SKM-1 (cell line): Measurements from ENCODE around the gene MORN1.
"Not testable (repeated sequence)": the region's sequence is repeated elsewhere in the genome, so short reads cannot be mapped to it uniquely, and the experiment has no call there.

ENCODE experiments used
- DNase-seq: peaks from one replicate; lab custom pipeline; 2025; ENCODE audit not compliant: unreplicated experiment; lab: John Stamatoyannopoulos, UW

The MORN1 gene

GRCh38 chr1:2341706-2342383, 49.5 kb downstream of the MORN1 start:
- no peak for DNase-seq

DNA sequence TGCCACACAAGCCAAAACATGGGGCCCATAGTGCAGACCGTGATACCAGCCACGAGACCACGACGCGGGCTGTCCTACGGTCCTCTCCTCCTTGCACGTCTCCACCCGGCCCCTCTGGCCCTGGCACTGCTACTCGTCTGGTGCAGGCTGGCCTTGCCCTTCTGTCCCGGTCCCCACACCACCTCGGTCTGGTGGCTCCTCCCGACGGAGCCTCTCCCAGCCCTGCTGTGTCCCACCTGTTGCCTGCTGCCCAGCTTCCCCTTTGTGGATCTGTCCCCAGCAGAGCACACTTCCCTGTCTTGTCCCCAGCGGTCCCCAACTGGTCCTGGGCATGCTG, 50.5 kb downstream of the MORN1 start:
- DNase-seq = no peak

DNA sequence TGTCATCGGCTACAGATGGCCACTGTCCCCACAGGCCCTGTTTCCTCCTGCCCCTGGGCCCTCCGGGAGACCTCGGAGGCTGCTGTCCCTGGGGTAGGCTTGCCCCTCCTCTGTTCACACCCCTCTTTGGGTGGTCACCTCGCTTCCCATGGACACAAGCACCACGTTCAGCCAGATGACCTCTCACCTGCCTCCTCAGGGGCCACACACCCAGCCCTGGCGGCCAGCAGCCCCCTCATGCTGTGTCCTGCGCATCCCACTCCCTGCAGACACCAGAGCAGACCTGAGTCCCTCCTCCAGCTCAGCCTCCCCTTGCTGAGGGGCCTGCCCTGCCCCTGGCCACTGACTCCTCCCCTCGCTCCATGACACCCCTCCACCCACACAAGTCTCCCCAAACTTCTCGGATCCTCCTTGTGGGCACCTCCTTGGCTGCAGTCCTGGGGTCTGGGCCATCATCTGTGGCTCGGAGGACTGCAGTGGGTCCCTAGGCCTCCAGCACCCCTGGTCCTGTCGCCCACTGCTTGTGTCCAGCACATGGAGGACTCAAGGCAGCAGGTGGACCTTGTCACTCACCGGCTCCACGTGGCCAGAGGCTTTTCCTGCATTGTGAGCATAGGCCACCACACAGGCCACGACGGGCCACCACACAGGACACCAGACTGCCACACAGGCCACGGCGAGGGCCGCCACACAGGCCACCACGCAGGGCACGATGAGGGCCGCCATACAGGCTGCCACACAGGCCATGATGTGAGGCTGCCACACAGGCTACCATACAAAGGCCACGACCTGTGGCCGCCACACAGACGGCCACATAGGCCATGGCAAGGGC, 51.1 kb downstream of the MORN1 start:
- DNase-seq = no peak

DNA sequence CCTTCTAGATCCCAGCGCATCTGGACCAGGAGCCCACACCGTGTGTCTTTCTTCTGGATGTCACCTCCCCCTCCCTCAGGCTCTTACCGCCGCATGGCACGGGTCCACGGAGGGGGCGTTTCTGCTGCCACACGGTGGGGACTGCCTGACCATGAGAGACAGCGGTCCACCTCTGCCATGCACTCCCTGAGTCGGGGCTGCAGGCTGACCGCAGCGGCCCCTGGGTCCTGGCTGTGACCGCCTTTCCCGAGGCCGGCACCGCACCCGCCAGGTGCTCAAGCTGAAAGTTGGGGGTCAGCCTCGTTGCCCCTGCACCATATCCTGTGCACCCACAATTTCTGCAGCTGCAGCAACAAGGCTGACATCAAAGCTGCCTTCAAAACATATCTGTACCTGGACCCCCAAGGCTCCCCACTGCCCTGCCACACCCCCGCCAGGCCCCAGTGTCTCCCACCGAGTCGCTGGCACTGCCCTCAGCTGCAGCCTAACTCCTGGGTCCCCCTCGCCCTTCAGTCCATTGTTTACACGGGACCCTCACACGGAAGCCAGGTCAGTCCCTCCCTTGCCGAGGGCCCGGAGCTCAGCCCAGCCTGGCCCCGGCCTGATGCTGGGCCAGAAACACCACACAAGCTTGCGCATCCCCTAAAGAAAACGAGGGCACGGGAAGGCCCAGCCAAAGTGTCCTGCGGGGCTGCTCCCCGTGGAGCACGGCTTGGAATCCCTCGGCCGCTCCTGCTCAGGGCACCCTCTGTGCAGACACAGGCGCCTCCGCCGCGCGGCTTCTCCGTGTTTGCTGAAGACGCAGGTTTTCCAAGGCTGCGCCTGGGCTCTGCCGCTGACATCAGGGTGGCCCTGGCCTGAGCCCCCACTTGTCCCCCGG, 51.9 kb downstream of the MORN1 start:
- no peak for DNase-seq

GRCh38 chr1:2337501-2337900, 53.9 kb downstream of the MORN1 start:
- no peak for DNase-seq

DNA sequence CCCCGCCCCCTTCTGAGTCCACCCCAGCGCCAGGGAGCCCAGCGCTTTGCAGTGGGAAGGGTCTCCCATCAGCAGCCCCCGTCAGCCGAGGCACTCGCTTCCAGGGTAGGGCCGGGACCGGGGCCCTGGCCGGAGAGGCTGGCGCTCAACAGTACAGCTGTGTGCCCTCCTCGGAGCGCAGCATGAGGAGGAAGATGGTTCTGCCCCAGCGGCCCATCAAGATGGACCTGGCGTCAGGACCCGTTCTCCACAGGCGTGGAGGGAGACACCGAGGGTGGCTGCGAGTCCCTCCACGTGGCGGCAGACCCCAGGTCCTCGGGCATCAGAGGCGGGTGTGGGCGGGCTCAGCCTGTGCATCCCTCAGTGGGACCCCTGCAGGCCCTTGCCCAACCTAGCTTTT, 54.3 kb downstream of the MORN1 start:
- no peak for DNase-seq

GRCh38 chr1:2336499-2336898, 54.9 kb downstream of the MORN1 start:
- DNase-seq = no peak

DNA sequence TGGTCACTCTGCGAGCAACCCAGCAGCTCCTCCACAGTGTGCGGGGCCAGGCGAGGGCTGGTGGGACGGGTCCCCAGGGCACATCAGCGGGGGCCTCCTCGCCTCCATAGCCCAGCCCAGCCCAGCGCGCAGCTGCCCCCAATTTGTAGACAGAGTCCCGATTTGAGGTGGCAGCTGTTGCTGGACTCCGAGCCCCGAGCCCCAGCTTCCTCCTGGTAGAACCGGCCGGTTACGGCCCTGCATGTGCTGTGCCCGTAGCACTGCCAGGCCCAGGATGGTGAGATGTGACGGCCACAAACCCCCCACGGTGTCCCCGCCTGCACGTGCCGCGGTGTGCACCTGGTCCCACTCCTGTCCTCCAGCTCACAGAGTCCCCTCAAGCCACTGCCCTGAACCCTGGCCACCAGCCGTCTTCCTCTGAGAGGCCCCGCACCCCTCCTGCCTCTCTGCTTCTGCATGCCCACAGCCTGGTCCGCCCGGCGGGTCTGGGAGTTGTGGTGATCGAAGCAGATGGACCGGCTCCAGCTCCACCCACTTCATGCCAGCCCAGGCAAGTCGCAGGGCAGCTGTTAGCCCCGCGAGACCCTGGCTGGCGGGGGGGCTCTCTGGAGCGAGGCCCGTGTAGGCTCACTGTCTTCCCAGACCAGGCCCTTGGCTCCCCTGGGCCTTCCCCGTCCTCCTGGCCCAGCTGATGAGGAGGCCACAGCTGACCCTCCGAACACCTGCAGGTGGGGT, 55.5 kb downstream of the MORN1 start:
- DNase-seq = no peak

- DNase-seq = no peak
These were observed 56.3 kb downstream of the MORN1 start for GRCh38 chr1:2334883-2335534.

DNA sequence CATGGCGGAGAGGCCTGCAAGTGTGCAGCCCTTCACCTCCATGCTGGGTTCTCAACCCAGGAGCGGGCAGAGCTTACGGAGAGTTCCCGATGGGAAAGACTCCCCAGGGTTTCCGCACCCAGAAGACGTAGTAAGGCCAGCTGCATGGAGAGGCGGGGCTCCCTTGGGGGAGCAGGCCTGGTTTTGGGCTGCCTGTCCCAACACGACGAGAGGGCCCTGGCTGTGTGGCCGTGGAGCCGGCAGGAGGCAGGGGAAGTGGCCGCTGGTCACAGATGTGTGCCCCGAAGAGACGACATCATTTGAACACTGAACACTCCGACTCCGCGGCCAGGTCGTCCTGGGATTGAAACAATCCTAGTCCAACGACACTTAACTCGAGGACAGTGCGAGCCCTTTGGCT, 57.0 kb downstream of the MORN1 start:
- DNase-seq = no peak

- DNase-seq = not testable (repeated sequence)
These were observed 59.8 kb downstream of the MORN1 start for GRCh38 chr1:2331580-2331979.

GRCh38 chr1:2331200-2331544, 60.2 kb downstream of the MORN1 start:
- no peak for DNase-seq

- DNase-seq = no peak
These were observed 60.7 kb downstream of the MORN1 start for GRCh38 chr1:2330519-2331199.

GRCh38 chr1:2330035-2330434, 61.3 kb downstream of the MORN1 start:
- DNase-seq = no peak

DNA sequence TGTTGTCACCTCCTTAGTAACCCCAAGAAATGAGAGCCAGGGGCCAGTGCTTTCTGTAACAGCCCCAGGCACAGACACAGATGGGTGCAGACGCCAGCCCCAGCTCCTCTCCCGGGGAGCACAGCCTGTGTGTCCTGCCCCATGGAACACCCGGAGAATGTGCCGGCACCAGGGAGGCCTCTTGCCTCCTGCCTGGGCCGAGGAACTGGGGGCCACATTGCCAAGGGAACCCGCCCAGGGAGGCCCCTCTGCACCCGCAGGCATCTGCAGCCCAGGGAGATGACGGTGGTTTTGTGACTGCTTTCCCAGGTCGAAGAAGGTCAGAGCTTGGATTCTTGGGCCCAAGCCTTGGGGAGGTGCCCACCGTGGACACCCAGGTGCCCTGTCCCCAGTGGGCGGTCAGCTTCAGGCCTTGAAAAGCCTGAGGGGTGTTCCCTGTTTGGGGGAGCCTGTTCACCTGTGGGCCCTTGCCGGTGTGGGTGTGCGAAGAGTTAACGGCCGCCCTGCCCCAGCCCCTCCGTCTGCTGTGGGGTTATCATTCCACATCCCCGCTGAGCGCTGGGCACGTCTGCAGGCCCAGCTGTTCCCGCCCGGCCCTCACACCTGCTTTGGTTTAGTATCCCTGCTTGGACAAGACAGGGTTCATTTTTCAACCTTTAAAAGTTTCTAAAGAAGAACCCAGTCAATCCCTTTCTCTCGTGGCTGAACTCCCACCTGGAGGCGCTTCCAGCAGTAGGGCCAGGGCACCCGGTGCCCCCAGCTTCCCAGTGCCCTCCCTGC, 62.5 kb downstream of the MORN1 start:
- DNase-seq = no peak

GRCh38 chr1:2327841-2328240, 63.5 kb downstream of the MORN1 start:
- DNase-seq = no peak

DNA sequence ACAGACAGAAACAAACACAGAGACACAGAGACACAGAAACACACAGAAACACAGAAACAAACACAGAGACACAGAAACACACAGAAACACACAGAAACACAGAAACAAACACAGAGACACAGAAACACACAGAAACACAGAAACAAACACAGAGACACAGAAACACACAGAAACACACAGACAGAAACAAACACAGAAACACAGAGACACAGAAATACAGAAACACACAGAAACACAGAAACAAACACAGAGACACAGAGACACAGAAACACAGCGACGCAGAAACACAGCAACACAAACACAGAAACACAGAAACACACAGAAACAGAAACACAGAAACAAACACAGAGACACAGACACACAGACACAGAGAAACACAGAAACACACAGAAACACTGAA, 64.2 kb downstream of the MORN1 start:
- not testable (repeated sequence) for DNase-seq

- DNase-seq = no peak
These were observed 64.8 kb downstream of the MORN1 start for GRCh38 chr1:2326524-2326923.
